NCI-H1092 treated with DMSO at 0.1 percent for 48 hours (cell line): ENCODE results near the gene CBR1.
"Not testable (repeated sequence)": the region's sequence is repeated elsewhere in the genome, so short reads cannot be mapped to it uniquely, and the experiment has no call there.

ENCODE experiments used
- DNase-seq: peaks from one replicate; lab custom pipeline; 2025; lab: John Stamatoyannopoulos, UW

CBR1 gene

DNA sequence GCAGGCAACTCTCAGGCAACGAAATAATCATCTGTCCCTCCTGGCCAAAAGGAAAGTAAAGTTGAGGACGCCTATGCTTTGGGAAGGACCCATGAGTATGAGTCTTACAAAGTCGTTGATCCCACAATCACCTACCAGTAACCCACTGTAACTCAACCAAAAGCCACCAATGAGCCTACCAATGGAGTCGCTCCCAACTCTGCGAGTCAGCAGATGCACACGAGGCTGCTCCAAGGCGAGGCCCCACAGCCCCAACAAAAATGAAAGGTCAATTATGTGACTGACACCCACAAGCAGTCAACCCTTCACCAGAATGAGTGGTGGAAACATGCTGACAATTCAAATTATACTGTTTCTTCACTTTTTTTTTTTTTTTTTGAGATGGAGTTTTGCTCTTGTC is 21.5 kb upstream of the CBR1 start:
- no peak for DNase-seq

DNA sequence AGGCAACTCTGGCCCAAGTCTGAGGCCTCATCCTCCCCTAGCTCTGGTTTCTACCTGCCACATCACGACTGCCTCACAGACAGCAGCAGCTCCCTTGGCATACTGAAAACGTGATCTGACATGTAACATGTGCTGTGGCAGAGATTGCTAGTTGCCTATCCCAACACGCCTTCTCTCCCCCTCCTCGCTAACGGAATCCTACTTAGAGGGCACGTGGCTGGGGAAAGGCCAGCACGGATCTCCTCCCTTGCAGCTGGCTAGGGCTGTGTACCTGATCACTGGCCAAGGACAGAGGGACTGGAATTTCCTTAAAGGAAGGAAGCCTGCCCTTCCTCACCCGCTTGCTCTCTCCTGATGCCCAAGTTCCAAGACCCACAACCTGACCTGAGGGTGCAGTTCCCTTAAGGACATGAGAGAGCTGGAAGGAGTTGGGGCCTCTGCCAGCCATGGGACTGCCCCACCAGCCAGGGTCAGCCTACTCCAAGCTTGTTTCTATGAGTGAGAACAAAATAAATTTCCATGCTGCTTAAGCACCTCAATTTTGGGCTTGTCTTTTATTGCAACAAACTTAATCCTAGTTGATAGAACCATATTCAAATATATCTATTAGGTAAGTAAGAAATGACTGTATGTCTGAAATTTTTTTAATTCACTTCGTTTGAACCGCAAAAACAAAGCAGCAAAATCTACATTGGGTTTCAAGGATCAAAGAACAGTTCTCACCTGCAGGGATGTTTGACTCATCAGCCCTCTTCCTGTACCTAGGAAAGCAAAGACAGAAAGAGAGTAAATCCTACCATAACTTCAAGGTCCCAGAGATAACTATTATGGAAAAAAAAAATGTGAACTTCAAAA is 16.7 kb upstream of the CBR1 start:
- no peak for DNase-seq

DNA sequence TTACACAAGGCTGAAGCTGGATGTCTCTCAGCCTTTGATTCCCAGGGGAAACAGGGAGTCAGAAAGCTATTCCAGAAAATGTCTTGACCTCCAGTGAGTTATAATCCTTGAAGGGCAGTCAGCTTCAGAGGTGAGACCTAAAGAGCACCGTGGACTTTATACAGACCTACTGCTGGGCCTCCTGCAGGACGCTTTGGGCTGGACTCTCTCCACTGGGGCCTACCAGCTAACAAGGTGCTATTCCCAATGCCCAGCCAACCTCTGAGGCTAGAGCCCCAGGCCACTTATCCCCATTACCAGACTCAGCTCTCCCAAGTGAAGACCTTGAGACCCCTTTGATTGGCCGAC is 16.1 kb upstream of the CBR1 start:
- no peak for DNase-seq

DNA sequence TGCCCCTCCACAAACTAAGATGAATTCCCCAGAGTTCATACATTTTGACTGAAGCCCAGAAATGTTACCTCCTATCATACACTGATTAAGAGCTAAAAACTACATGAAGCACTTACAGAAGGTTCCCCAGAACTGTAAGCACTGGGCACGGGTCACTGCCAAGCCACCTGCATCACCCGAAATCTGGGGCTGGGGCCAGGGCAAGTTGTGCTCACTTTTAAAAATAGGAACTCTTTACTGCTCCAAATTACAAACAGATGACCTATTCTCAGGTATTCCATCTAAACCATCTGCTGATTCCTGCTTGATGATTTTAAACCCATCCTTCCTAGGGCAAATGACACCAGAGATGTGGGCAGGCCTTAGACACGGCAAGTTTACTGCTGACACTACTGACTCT is 14.3 kb upstream of the CBR1 start:
- DNase-seq, result no peak

DNA sequence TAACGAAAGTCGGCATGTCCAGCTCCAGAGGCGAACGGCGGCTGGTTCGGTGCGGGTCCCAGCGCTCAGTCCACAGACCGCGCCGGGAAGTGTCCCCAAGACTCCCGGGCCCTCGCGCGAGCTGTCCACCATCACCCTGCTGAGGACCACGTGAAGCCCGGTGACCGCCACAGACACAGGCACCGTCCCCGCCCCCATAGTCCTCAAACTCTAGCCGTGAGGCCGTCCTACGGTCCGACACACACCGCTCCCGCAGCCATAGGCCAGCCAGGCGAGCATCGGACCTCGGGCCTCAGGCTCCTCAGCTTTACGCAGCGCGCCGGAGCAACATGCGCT is 10.0 kb upstream of the CBR1 start:
- no peak for DNase-seq

DNA sequence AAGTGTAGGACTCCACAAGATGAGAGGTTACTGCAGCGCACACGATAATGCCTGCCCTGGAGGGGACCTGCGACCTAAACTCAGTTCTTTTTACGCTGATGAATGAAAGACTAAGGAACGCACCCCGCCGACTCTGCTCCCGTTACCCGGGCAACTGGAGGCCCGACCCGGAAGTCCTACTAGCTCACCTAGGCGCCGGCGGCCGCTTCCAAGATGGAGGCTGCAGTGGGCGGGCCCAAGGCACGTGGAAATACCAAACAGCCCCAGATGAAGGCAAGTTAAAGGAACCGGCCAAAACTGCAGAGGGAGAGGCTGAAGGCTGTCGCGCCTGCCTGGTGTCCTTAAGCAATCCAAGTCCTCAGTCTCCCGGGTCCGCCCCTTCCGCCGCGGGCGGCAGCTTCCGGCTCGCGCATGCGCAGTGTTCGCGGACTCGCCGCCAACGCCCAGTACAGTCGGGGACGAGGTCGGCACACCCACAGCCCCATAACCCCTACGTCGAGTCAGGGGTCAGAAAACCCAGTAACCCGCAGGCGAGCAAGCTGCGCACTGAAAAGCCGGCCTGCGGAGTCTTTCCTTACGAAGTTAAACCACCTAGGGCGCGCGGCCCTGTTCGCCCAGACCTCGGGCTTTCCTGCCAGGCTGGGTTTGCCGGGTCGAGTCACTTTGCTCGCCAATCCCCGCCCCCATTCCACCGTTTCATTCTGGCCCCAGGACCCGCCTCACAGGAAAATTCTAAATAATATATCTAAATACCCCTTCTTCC is 9.5 kb upstream of the CBR1 start, which contains the start of gene SETD4:
Gene SETD4 (minus strand): TSS at position 368 of the 763 bp plus-strand sequence. CDS start 1,638 bp downstream, outside the sequence.
- peak; percentile 99 for DNase-seq

DNA sequence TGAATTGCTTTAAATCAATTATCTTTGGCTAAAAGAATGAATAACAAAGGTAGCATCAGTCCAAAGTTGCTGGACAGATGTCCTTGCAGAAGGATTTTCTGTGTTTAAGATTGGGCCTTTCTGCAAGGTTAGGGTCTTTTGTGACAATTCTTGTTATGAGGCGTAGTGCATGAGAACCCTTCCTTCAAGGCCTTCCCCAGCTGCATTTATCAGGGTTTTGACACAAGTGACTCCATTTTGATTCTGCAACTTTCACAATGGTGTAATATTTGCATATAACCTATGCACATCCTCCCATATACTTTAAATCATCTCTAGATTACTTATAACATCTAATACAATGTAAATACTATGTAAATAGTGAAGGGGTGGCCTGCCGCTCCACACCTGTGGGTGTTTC is 8.4 kb upstream of the CBR1 start:
- no peak for DNase-seq

DNA sequence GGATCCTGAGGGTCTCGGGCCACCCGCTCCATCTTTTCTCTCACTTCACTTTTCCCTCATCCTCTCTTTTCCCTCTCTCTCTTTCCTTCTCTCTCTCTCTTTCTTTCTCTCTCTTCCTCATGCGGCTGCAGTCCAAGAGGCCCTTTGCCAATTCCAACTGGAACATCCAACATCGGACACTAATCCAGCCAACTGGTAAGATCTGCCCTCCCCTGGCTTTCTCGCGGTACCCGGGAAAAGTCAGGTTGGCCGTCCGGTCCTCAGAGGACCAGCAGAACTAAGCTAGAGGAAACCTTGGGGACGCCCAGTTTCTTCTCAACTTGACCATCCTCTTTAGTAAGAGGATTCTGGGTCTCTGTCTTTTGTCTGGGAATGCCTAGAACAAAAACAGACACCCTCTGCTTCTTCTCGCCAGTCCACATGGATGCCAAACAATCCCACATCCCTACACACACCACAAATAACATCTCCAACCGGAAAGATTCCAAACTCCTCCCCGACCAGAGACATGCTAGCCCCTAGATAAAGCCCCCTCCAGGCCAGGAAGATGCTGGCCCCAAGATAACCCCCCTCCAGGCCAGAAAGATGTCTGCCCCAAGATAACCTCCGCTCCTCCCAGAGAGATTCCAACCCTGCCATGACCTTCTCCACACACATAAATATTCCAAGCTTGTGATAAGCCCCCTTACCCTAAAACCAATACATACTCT is 6.3 kb upstream of the CBR1 start:
- DNase-seq, result no peak

DNA sequence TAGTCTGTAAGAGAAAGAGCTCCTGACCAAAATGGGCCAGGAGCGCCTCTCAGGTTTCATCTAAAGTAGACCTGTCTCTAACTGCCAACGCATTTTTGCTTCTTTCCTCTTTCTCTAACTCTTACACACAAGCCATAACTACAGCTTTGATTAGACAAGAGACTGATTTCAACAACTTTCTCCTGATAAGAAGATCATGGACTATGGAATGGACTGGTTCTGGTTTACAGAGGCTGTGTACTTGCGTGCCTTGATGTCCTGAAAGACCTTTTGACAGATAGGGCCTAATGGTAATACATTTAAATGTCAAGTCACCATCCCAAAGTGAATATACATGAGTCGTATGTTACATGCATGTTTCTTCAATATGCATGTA is 5.8 kb upstream of the CBR1 start:
- DNase-seq, result no peak

DNA sequence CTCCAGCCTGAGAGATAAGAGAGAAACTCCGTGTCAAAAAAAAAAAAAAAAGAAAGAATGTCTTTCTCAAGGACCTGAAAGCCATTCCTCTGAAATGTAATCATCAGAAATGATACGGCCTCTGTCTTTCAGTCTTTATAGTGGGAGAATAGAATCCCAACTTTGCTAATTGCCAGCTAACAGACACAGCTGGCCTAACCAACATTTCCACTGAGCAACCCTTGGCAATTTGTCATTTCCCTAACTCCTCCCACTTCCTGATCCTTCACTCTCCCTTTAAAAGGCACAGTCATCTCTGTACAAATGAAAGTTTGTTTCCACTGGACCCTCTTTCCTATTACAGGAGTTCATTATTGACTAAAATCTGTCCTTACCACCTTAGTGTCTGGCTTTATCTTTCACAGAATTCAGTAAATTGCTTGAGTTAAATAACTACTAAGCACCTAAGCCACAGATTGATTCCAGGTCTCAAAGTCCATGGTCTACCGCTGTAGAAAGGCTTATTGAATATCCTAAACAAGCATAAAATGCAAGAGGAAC is 4.3 kb upstream of the CBR1 start:
- no peak for DNase-seq

DNA sequence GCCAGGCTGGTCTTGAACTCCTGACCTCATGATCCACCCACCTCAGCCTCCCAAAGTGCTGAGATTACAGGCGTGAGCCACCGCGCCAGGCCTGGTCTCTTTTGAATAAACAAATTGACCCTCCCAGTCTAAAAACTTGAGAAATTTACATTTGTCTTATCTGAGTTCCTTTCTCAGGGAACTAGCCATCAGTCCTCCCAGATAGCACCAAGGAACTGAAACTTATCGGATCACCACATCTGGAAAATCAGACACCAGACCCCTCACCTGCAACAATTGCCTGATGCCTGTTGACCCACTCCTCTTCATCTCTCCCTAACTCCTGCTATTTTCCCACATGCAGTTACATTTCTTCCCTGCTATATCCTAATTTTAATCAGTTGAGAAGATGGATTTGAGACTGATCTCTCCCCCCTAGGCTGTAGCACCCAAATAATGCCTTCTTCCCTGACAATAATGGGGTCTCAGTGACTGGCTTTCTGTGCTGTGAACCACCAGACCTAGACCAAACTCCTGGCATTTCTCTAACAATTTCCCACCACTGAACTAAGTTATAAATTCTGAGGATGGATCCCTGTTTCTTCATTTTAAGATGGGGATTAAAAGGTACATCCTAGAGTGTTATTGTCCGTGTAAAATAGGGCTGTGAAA is 951 bp upstream of the CBR1 start:
- DNase-seq, result no peak

DNA sequence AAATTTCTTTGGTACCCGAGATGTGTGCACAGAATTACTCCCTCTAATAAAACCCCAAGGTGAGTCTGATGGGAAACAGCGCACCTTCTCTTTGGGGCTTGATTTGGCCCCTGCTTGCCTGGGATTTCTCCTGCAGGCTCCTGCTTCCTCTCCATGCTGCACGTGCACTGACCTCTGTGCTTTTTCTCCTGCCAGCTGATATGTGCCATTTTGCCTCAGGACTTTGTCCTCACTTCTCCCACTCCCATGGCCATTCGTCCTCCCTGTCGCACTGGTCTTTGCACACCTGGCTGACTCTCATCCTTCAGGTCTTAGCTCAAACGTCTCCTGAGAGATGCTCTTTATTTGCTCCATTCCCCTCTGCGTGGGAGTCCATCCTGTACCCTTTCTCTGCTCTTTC is 1.2 kb downstream of the CBR1 start:
- no peak for DNase-seq

DNA sequence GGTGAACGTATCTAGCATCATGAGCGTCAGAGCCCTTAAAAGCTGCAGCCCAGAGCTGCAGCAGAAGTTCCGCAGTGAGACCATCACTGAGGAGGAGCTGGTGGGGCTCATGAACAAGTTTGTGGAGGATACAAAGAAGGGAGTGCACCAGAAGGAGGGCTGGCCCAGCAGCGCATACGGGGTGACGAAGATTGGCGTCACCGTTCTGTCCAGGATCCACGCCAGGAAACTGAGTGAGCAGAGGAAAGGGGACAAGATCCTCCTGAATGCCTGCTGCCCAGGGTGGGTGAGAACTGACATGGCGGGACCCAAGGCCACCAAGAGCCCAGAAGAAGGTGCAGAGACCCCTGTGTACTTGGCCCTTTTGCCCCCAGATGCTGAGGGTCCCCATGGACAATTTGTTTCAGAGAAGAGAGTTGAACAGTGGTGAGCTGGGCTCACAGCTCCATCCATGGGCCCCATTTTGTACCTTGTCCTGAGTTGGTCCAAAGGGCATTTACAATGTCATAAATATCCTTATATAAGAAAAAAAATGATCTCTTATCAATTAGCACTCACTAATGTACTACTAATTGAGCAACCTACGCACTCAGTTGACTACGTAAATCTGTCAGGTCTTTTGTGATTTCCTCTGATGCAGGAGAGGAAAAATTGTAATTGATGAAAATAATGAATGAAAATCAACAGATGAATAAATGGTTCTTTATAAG is 2.8 kb downstream of the CBR1 start:
- no peak for DNase-seq

DNA sequence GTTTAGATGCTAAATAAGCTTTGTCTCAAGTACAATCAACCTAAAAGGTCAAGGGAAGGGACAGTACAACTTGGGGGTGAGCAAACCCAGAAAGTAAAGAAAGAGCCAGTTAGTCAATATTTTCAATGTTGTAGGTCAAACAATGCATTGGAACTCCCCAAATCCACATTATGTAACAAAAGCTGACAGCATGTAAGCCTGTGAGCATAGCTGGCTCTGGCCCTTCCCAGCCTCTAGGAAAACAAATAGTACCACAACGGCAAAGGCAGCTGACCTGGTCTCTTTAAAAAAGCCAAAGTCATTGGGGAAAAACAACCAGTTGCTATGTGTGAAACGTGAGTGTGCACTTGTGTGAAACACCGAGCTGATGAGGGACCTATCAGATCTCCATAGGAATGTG is 3.4 kb downstream of the CBR1 start:
- no peak for DNase-seq

DNA sequence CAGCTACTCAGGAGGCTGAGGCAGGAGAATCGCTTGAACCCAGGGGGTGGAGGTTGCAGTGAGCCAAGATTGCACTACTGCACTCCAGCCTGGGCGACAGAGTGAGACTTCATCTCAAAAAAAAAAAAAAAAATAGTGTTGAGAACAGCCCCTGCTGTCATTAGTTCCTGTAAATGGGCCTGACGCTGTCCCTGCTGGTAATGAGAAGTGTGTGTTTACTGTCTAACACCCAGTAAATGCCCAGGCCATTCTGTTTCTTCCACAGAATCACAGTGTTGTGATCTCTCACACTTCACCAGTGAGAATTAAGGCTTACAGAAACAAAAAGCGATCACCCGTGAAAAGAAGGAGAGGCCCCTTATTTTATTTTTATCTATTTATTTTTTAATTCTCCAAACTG is 4.1 kb downstream of the CBR1 start:
- DNase-seq, result not testable (repeated sequence)

DNA sequence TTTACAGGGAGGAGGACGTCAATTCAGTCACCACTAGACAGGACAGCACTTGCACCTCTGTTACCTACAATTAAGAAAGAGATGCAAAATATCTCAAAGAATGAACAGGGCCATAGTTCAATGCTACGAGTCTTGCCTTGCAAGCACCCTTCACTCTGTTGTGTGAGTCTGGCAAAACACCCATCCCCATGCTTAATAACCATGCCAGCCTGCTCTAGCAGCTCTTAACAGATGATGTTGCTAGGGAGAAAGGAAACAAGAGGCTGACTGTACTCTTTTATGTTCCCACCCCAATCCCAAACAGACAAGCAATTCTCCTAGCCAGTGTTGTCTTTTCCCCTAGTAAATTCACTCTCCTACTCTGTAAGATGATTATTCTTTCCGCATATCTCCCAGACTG is 5.3 kb downstream of the CBR1 start:
- DNase-seq, result no peak

DNA sequence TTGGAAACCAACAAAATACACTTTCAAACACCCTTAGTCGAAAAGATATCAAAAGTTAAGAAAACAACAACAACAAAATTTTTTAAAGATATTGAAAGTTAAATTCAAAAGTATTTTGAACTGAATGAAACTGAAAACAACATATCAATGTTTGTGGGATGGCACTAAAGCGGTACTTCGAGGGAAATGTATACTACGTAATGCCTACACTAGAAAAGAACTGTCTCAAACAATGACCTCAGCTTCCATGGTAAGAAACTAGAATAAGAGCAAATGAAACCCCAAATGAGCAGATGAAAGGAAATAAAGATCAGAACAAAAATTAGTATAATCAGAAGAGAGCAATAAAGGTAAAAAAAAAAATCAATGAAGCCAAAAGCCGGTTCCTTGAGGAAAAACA is 6.1 kb downstream of the CBR1 start:
- DNase-seq, result no peak

DNA sequence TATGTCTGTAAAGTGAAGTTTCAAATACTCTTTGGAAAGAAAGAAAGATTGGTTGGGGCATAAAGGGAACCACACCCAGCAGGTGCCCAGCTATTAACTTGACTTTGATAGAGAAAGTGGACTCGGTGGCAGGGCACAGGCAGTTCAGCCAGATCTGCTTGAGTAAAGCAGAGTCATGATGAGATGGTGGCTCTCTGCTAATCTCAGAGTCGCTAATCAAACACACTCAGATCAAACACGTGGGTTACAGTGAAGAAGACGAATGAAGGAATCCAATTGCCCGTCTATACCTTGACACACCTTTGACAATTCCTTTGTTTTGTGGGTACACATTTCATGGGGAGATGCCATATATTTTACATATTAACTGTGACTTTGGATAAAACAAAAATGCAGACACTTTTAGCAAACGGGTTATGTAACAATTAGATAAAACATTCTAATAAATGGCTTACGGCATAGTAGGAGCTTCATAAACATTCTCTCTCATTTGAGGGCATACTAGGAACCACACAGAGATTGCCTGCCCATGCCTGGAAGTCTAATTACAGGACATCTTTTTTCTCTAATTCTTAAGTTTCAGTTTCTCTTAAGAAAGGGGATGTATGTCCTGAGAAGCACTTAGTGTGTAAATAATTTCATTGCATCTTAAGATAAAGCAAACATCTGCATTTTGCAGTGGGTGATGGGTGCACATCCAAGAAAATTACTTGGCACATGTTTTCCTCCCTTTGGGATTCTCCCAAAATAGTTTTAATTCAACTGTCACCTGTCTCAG is 7.2 kb downstream of the CBR1 start:
- no peak for DNase-seq

DNA sequence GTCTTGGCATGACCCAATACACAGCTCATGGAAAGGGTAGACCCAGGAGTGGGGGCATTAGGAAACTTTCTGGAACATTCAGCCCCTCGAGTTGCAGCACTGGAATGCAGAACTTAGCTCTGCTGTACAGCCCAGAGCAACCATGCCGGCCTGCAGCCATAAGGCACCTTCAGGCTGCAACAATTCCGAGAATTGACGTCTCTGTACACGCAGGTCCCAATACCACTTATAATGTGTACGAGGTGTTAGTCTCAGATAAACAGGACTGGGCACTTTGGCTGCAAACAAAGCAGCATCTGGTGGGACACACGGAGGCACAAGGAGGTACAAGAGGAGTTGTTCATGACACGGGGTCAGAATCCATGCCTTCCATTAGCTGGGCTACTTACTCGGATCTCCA is 7.9 kb downstream of the CBR1 start:
- no peak for DNase-seq

DNA sequence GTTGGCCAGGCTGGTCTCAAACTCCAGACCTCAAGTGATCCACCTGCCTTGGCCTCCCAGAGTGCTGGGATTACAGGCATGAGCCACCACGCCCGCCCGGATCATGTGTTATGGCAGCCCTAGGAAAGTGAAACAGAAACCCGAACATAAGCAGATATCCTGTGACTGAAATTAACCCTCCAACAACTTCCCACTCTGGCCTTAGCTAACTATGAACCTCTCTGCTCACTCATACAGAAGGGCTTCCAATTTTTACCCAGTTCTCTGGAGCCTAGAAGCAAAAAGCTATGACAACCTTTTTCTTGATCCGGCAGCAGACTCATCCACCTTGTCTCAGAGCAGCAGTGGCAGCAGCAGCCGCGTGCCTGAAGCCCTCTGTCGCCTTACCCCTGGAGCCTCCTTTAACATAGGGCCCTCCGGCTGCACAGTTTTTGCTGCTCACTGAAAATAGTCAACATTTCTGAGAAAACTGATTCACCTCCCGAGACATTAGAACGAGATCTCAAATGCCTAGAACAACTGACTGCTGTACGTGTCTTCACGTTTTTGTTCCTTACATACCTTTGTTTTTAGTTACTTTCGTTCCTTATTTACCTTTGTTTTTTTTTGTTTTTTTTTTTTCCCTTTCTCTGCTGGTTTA is 9.3 kb downstream of the CBR1 start:
- DNase-seq, result no peak
